Sigmoid colon (tissue), 7 donors: ENCODE results near the gene MAD1L1. TPM values are rescaled to one million over a fixed set of nuclear protein-coding genes. Genes with fewer than 3 reads are reported as not detected.

Experiments
- DNase-seq: peaks from one replicate; pipeline ENCODE4 v3.0.0-alpha.2; 2019
- H3K27ac ChIP-seq, 4 donors: fragments of 200-600 bp; sonication (generic); one replicate each; pipeline ENCODE4 v1.5.1; 2016 to 2019; ENCODE audit warnings: mild to moderate bottlenecking in 1 of 4
- H3K27me3 ChIP-seq, 3 donors: fragments of 200-600 bp; sonication (generic); one replicate each; pipeline ENCODE4 v1.5.1; 2019; ENCODE audit warnings: mild to moderate bottlenecking in 1 of 3
- H3K36me3 ChIP-seq, 4 donors: fragments of 200-600 bp; sonication (generic); one replicate each; pipeline ENCODE4 v1.5.1; 2016 to 2019
- H3K4me1 ChIP-seq, 4 donors: fragments of 200-600 bp; sonication (generic); one replicate each; pipeline ENCODE4 v1.5.1; 2017 to 2019
- H3K4me3 ChIP-seq, 4 donors: fragments of 200-600 bp; sonication (generic); one replicate each; pipeline ENCODE4 v1.5.1; 2017 to 2019; ENCODE audit warnings: mild to moderate bottlenecking in 2 of 4, moderate library complexity in 1 of 4
- H3K9me3 ChIP-seq, 4 donors: fragments of 200-600 bp in 3 of 4; sonication (generic) in 3 of 4; one replicate each; pipeline versions ENCODE4 v1.5.1 to v1.6.1; 2013 to 2019
- EP300 ChIP-seq, 4 donors: sonication (generic); formaldehyde crosslinking; IDR thresholded peaks; one replicate each; pipeline ENCODE4 v1.6.1; 2017; ENCODE audit warnings: antibody characterized with exemption in 4 of 4
- POLR2A ChIP-seq, 2 donors: fragments of 450-650 bp; IDR thresholded peaks; one replicate each; pipeline ENCODE4 v1.6.1; 2016; ENCODE audit warnings: antibody characterized with exemption in 2 of 2, mild to moderate bottlenecking in 2 of 2, moderate library complexity in 2 of 2
- POLR2AphosphoS5 ChIP-seq, 4 donors: sonication (generic); formaldehyde crosslinking; IDR thresholded peaks; one replicate each; pipeline ENCODE4 v1.6.1; 2017; ENCODE audit warnings: antibody characterized with exemption in 4 of 4
- WGBS, 2 donors: extraction: QIAGEN DNeasy Blood & Tissue Kit; methylation state at CpG; one replicate each; pipeline ENCODE4 v1.1.7; 2013; 5-methylcytosine and 5-hydroxymethylcytosine counted together
- intact Hi-C: fragments of 100-400 bp; cut with DNase I; formaldehyde crosslinking; loops from one replicate; pipeline ENCODE4 v1.15.1; 2023
- polyA plus RNA-seq, 3 donors: library from polyadenylated mRNA; stranded (reverse); fragments of 200-250 nt; gene quantifications; one replicate each; pipeline ENCODE4 v1.2.3, GENCODE V29; 2013
- total RNA-seq, 4 donors: library from RNA; depleted of rRNA; stranded (reverse); fragments of >200 nt; gene quantifications; one replicate each; pipeline ENCODE4 v1.1.0, GENCODE V29; 2016
- TF ChIP-seq, protein P1 (sequence below), 4 experiments: fragments of 450-650 bp in 3 of 4; fragments of 200-600 bp in 1 of 4; IDR thresholded peaks; one replicate each; pipeline ENCODE4 v1.5.1; 2016 to 2019; ENCODE audit warnings: antibody characterized with exemption in 4 of 4, mild to moderate bottlenecking in 3 of 4, moderate library complexity in 2 of 4
- donor health status: healthy with polysubstance abuse.
- donor health status: Bipolar disorder and iron deficiency.
- donor health status: healthy.

The MAD1L1 gene
- total and polyA plus RNA-seq, 7 donors = 10.2 to 38.4 (median 20.6) TPM

- Histone ChIP-seq H3K36me3 (no peaks in the 10 kb centered on the region), H3K4me3 (no peak overlapping the region), H3K27me3 (no peaks in the 10 kb centered on the region), H3K4me1 (no peaks in the 10 kb centered on the region), H3K27ac (no peak overlapping the region), H3K9me3 (no peaks in the 10 kb centered on the region)
- DNase-seq = no peak
- 75 to 92% methylated on average over 15 of the region's 15 CpGs for WGBS, 2 donors
- intact Hi-C loops = no loop called here
- TF ChIP-seq POLR2A (IDR thresholded peaks at IDR 0.05) (no peak), POLR2AphosphoS5 (IDR thresholded peaks at IDR 0.05) (no peak), EP300 (IDR thresholded peaks at IDR 0.05) (no peak)
- TF ChIP-seq, protein P1, sequence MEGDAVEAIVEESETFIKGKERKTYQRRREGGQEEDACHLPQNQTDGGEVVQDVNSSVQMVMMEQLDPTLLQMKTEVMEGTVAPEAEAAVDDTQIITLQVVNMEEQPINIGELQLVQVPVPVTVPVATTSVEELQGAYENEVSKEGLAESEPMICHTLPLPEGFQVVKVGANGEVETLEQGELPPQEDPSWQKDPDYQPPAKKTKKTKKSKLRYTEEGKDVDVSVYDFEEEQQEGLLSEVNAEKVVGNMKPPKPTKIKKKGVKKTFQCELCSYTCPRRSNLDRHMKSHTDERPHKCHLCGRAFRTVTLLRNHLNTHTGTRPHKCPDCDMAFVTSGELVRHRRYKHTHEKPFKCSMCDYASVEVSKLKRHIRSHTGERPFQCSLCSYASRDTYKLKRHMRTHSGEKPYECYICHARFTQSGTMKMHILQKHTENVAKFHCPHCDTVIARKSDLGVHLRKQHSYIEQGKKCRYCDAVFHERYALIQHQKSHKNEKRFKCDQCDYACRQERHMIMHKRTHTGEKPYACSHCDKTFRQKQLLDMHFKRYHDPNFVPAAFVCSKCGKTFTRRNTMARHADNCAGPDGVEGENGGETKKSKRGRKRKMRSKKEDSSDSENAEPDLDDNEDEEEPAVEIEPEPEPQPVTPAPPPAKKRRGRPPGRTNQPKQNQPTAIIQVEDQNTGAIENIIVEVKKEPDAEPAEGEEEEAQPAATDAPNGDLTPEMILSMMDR (IDR thresholded peaks at IDR 0.05) = no peak
Observed at GRCh38 chr7:2093215-2093842, 139.4 kb downstream of the MAD1L1 start.

- intact Hi-C loops = no loop called here
- Histone ChIP-seq H3K9me3 (no peaks in the 10 kb centered on the region), H3K27ac (no peak overlapping the region), H3K36me3 (no peaks in the 10 kb centered on the region), H3K27me3 (no peaks in the 10 kb centered on the region), H3K4me1 (no peaks in the 10 kb centered on the region), H3K4me3 (no peak overlapping the region)
- no peak for TF ChIP-seq POLR2A (IDR thresholded peaks at IDR 0.05)
- no peak for TF ChIP-seq POLR2AphosphoS5 (IDR thresholded peaks at IDR 0.05)
- TF ChIP-seq, protein P1 (IDR thresholded peaks at IDR 0.05) = no peak
- no peak for TF ChIP-seq EP300 (IDR thresholded peaks at IDR 0.05)
- no peak for DNase-seq
- WGBS, 2 donors = 86 to 87% methylated on average over 8 of the region's 8 CpGs
Observed at GRCh38 chr7:2092279-2092678, 140.5 kb downstream of the MAD1L1 start.

- Histone ChIP-seq H3K4me1 (no peaks in the 10 kb centered on the region), H3K4me3 (no peak overlapping the region), H3K9me3 (no peaks in the 10 kb centered on the region), H3K36me3 (no peaks in the 10 kb centered on the region), H3K27ac (no peak overlapping the region), H3K27me3 (no peaks in the 10 kb centered on the region)
- intact Hi-C loops = no loop called here
- no peak for DNase-seq
- no peak for TF ChIP-seq EP300 (IDR thresholded peaks at IDR 0.05)
- no peak for TF ChIP-seq POLR2AphosphoS5 (IDR thresholded peaks at IDR 0.05)
- TF ChIP-seq, protein P1 (IDR thresholded peaks at IDR 0.05) = no peak
- TF ChIP-seq POLR2A (IDR thresholded peaks at IDR 0.05) = no peak
- 97% methylated on average over 29 of the region's 29 CpGs for WGBS, 2 donors
Observed at GRCh38 chr7:2090526-2091520, 141.9 kb downstream of the MAD1L1 start.

- Histone ChIP-seq H3K4me1 (no peaks in the 10 kb centered on the region), H3K9me3 (no peaks in the 10 kb centered on the region), H3K4me3 (no peak overlapping the region), H3K27ac (no peak overlapping the region), H3K36me3 (peaks cover 0 to 5% (median 0%) of the 10 kb centered on the region in 4 donors), H3K27me3 (no peaks in the 10 kb centered on the region)
- intact Hi-C loops = no loop called here
- no peak for TF ChIP-seq POLR2AphosphoS5 (IDR thresholded peaks at IDR 0.05)
- no peak for TF ChIP-seq POLR2A (IDR thresholded peaks at IDR 0.05)
- TF ChIP-seq, protein P1 (IDR thresholded peaks at IDR 0.05) = no peak
- TF ChIP-seq EP300 (IDR thresholded peaks at IDR 0.05) = no peak
- no peak for DNase-seq
- WGBS, 2 donors = 96 to 97% methylated on average over 15 of the region's 15 CpGs
Observed at GRCh38 chr7:2088801-2089200, 143.9 kb downstream of the MAD1L1 start.
